Mucosa of descending colon (tissue), 3 donors: ENCODE data around the gene CFAP53. TPM values are rescaled to one million over a fixed set of nuclear protein-coding genes. Genes with fewer than 3 reads are reported as not detected.
A peak's percentile ranks its signal among the peaks of the same experiment; 100 is the strongest.

Source experiments
- ATAC-seq: fragments of 200-7000 bp; cut with Tn5 transposase; one replicate; pipeline ENCODE4 v1.9.1; 2020; ENCODE audit warnings: mild to moderate bottlenecking, moderate library complexity
- DNase-seq, 3 donors: peaks; one replicate each; pipeline ENCODE4 v3.0.0-alpha.2; 2020
- H3K36me3 ChIP-seq: fragments of 200-600 bp; one replicate; pipeline ENCODE4 v1.8.0; 2021; ENCODE audit warnings: low read depth, mild to moderate bottlenecking
- H3K4me1 ChIP-seq: fragments of 200-600 bp; one replicate; pipeline ENCODE4 v1.8.0; 2021; ENCODE audit warnings: low read depth, mild to moderate bottlenecking
- H3K4me3 ChIP-seq: fragments of 200-600 bp; one replicate; pipeline ENCODE4 v1.8.0; 2021; ENCODE audit warnings: mild to moderate bottlenecking
- H3K9me3 ChIP-seq: fragments of 200-600 bp; one replicate; pipeline ENCODE4 v1.8.0; 2021; ENCODE audit warnings: mild to moderate bottlenecking
- CTCF ChIP-seq: fragments of 200-600 bp; IDR thresholded peaks from one replicate; pipeline ENCODE4 v1.8.0; 2022; ENCODE audit warnings: antibody characterized with exemption, mild to moderate bottlenecking
- intact Hi-C, 2 donors: fragments of 100-400 bp; cut with DNase I in 1 of 2; cut with micrococcal nuclease in 1 of 2; formaldehyde crosslinking; loops; one replicate each; pipeline versions ENCODE4 v1.11.0 to v1.11.1; 2022; cut with DNase I, micrococcal nuclease
- total RNA-seq, 3 donors: library from RNA; stranded (reverse); fragmentation: NEBNext Ultra II Directional in 2 of 3; extraction: Animal tissue kit (Norgen Biotek cat#: 25700) in 2 of 3; gene quantifications; one replicate each; pipeline versions ENCODE4 v1.2.1 to v1.2.4, GENCODE V29; 2021 to 2023
- donor health status: DM: no; HTN: no; CAD: no; lungs with moderate emphysema.
- donor health status: DM: no; HTN: no; CAD: no.
- donor health status: DM: no; HTN: yes; CAD: no.

CFAP53 gene
- total RNA-seq, 3 donors from 2014 or later, result 0.27 to 0.47 TPM; not detected in 1

DNA sequence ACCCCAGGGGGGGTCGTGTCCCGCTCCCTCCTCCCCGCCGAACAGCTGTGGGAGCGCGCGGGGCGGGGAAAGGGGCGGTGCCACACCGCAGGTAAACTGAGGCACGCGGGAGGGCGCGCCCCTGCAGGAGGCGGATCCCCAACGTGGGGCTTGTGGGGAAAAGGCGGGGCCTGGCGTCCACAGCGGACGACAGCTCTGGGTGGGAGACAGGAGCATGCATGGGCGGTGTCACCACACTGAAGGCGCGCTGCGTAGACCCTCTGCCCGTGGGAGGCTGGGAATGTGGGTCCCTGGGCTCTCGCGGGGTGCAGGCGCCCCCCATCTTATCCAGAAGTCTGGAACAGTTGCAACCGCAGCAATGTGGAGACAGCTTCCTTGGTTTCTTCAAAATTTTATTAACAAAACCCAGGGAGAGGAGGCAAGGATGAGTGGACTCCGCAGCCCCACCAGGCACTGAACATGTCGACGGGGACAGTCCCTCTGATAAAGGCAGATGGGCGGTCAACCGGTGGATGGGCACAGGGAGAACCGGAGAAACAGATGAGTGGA is 15.8 kb upstream of the CFAP53 start:
- DNase-seq (no peak), ATAC-seq (no peak)
- peak overlapping the region; percentile 92 for H3K4me3 ChIP-seq
- H3K4me1 ChIP-seq, result peaks cover 26% of the 10 kb centered on the region
- intact Hi-C loops, result no loop called here
- no peaks in the 10 kb centered on the region for H3K9me3 ChIP-seq
- H3K36me3 ChIP-seq, result peaks cover 8% of the 10 kb centered on the region
- TF ChIP-seq CTCF, result no peak

GRCh38 chr18:50281295-50281971 is 15.1 kb upstream of the CFAP53 start, which contains the start of gene MBD1:
Gene MBD1, minus strand, starts transcription at chr18:50281523. Its CDS starts 1,531 bp downstream, at chr18:50279992.
- peak; percentile 95 for ATAC-seq
- Histone ChIP-seq H3K9me3 (no peaks in the 10 kb centered on the region), H3K4me3 (peak within 1 kb of the TSS; percentile 92), H3K4me1 (peaks cover 26% of the 10 kb centered on the region), H3K36me3 (peaks cover 8% of the 10 kb centered on the region)
- TF ChIP-seq CTCF, result no peak
- peak; percentile 96 to 99 (median 97) for DNase-seq
- intact Hi-C loops, result no loop called here

GRCh38 chr18:50280707-50281294 is 14.5 kb upstream of the CFAP53 start:
- Histone ChIP-seq H3K4me1 (peaks cover 26% of the 10 kb centered on the region), H3K36me3 (peaks cover 8% of the 10 kb centered on the region), H3K4me3 (peak overlapping the region; percentile 92), H3K9me3 (no peaks in the 10 kb centered on the region)
- ATAC-seq (no peak), DNase-seq (no peak)
- intact Hi-C loops, result no loop called here
- TF ChIP-seq CTCF, result no peak

- DNase-seq (no peak), ATAC-seq (no peak)
- Histone ChIP-seq H3K4me3 (no peak overlapping the region), H3K4me1 (peaks cover 26% of the 10 kb centered on the region), H3K9me3 (no peaks in the 10 kb centered on the region), H3K36me3 (peaks cover 13% of the 10 kb centered on the region)
- intact Hi-C loops, result no loop called here
- TF ChIP-seq CTCF, result no peak
Measured at GRCh38 chr18:50279752-50280151, 13.5 kb upstream of the CFAP53 start.

DNA sequence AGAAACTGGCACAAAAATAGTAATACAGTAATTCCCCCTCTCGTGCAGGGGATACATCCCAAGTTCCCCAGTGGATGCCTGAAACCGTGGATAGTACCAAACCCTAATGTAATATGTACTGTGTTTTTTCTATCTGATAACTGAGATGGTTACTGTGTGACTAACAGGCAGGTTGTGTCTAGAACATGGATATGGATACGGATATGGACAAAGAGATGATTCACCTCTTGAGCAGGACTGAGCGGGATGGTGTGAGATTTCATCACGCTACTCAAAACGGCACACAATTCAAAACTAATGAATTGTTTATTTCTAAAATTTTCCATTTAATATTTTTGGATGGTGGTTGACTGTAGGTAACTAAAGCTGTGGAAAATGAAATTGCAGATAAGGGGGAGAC is 11.6 kb upstream of the CFAP53 start:
- peaks cover 26% of the 10 kb centered on the region for H3K4me1 ChIP-seq
- intact Hi-C loops, result no loop called here
- DNase-seq (no peak), ATAC-seq (no peak)
- peaks cover 20% of the 10 kb centered on the region for H3K36me3 ChIP-seq
- no peak for TF ChIP-seq CTCF
- H3K4me3 ChIP-seq, result no peak overlapping the region
- H3K9me3 ChIP-seq, result no peaks in the 10 kb centered on the region
